ENCODE measurements around the gene GTF2F2. TPM values are rescaled to one million over a fixed set of nuclear protein-coding genes. Genes with fewer than 3 reads are reported as not detected.

The GTF2F2 gene
- total and polyA plus RNA-seq, 8 donors, result 8.7 to 30.7 (median 16.2) TPM

DNA sequence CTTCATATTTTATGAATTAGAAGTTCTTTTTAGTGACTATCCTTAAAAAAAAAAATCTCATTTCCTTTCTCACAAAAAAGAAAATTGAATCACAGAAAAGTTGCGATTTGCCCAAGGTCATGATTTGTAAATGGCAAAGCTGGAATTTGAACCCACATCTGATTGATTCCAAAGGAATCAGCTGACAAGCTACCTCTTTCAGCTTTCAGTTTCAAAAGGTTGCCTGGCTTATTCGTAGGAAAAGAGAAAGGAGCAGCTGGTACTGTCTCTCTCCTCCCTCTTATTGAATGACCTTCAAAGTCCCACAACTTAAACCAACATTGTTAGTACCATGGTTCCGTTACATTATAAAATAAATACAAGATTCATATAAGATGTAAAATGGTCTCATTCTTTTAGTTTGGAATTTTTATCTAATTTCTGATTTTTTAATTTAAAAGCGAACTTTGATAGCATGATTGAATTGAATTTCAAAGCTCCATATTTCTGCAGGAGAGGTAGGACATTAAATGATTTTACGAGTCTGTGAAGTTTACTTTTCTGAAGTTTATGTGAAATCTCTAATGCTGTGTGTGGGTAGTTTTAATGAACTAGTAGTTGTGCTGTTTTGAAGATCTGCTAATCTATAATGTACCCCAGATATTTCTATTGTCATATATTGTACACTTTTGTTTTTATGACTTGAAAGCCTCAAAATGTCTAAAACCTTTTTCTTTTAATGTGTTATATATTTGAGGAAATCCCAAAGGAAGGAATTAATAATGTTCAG is 99.0 kb downstream of the GTF2F2 start:
- peaks cover 0 to 7% (median 0%) of the 10 kb centered on the region in 4 donors for H3K4me1 ChIP-seq
- WGBS, 5 donors, result 69 to 80% (median 78%) methylated on average over 5 of the region's 5 CpGs
- H3K27me3 ChIP-seq, result no peaks in the 10 kb centered on the region
- no peaks in the 10 kb centered on the region for H3K9me3 ChIP-seq
- DNase-seq, result peak in 1 of 2 donors; percentile 34
- intact Hi-C loops (cut with DNase I; ENCODE audit: low total_unique reads), result no loop called here
- H3K36me3 ChIP-seq, result no peaks in the 10 kb centered on the region
- H3K27ac ChIP-seq, result peak overlapping the region in 1 of 5 donors; percentile 44
- no peak for TF ChIP-seq EP300 (IDR thresholded peaks at IDR 0.05)
- H3K4me3 ChIP-seq, result no peak overlapping the region

DNA sequence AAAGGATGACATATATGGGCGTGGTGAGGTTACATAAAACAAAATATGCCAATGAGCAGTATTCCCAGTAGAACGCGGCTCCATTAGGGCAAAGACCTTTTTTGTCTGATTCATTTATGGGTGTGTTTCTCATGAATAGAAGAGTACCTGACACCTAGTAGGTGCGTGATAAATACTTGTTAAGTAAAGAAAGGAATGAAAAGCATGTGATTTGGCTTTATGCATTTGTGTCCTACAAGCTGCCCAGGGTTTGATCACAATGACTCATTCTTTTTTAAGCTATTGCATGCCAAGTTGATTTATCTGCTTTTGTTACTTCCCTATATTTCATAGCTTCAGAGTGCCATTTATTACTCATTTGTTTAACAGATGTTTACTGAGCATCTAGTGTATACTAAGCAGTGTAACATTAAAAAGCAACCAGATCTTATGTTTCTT is 99.6 kb downstream of the GTF2F2 start:
- H3K27ac ChIP-seq, result no peak overlapping the region
- TF ChIP-seq POLR2AphosphoS5 (IDR thresholded peaks at IDR 0.05) (peak in 1 of 3 donors; percentile 39), EP300 (IDR thresholded peaks at IDR 0.05) (no peak)
- H3K9me3 ChIP-seq, result no peaks in the 10 kb centered on the region
- H3K4me1 ChIP-seq, result peaks cover 0 to 7% (median 0%) of the 10 kb centered on the region in 4 donors
- intact Hi-C loops (cut with DNase I; ENCODE audit: low total_unique reads), result no loop called here
- no peak overlapping the region for H3K4me3 ChIP-seq
- peak in 1 of 2 donors; percentile 24 for DNase-seq
- no peaks in the 10 kb centered on the region for H3K36me3 ChIP-seq
- no peaks in the 10 kb centered on the region for H3K27me3 ChIP-seq
- 55 to 71% (median 63%) methylated on average over 4 of the region's 4 CpGs for WGBS, 5 donors

DNA sequence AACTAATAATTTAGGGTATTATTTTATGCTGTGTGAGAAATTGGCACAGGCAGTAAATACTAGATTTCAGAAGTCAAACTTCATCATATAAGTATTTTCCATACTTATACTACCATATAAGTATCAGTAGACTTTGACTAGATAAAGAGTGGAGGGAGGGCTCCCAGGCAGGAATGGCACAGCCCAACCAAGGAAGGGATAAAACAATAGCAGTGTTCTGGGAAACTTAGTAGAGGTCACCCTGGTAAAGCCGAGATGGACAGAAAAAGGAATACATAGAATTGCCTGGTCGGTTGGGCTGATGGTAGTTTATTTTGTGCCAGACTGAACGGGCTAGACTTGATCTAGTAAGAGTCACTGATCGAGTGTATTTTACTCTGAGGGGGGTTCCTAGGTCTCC is 100.1 kb downstream of the GTF2F2 start:
- no peak for DNase-seq
- Histone ChIP-seq H3K27me3 (no peaks in the 10 kb centered on the region), H3K4me1 (peaks cover 0 to 7% (median 0%) of the 10 kb centered on the region in 4 donors), H3K4me3 (no peak overlapping the region), H3K9me3 (no peaks in the 10 kb centered on the region), H3K36me3 (no peaks in the 10 kb centered on the region), H3K27ac (no peak overlapping the region)
- 90 to 98% (median 97%) methylated on average over 4 of the region's 4 CpGs for WGBS, 5 donors
- TF ChIP-seq, protein P1, sequence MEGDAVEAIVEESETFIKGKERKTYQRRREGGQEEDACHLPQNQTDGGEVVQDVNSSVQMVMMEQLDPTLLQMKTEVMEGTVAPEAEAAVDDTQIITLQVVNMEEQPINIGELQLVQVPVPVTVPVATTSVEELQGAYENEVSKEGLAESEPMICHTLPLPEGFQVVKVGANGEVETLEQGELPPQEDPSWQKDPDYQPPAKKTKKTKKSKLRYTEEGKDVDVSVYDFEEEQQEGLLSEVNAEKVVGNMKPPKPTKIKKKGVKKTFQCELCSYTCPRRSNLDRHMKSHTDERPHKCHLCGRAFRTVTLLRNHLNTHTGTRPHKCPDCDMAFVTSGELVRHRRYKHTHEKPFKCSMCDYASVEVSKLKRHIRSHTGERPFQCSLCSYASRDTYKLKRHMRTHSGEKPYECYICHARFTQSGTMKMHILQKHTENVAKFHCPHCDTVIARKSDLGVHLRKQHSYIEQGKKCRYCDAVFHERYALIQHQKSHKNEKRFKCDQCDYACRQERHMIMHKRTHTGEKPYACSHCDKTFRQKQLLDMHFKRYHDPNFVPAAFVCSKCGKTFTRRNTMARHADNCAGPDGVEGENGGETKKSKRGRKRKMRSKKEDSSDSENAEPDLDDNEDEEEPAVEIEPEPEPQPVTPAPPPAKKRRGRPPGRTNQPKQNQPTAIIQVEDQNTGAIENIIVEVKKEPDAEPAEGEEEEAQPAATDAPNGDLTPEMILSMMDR (IDR thresholded peaks at IDR 0.05), result no peak
- TF ChIP-seq EP300 (IDR thresholded peaks at IDR 0.05), result no peak
- no peak for TF ChIP-seq POLR2AphosphoS5 (IDR thresholded peaks at IDR 0.05)
- no peak for TF ChIP-seq POLR2A (IDR thresholded peaks at IDR 0.05)
- intact Hi-C loops (cut with DNase I; ENCODE audit: low total_unique reads), result no loop called here

GRCh38 chr13:45222516-45222915 is 102.2 kb downstream of the GTF2F2 start:
- WGBS, 5 donors, result 87 to 96% (median 92%) methylated on average over 3 of the region's 3 CpGs
- no peaks in the 10 kb centered on the region for H3K9me3 ChIP-seq
- H3K4me3 ChIP-seq, result no peak overlapping the region
- no peaks in the 10 kb centered on the region for H3K27me3 ChIP-seq
- TF ChIP-seq POLR2AphosphoS5 (IDR thresholded peaks at IDR 0.05) (no peak), EP300 (IDR thresholded peaks at IDR 0.05) (no peak), POLR2A (IDR thresholded peaks at IDR 0.05) (no peak)
- TF ChIP-seq, protein P1 (IDR thresholded peaks at IDR 0.05), result no peak
- H3K27ac ChIP-seq, result no peak overlapping the region
- no peak for DNase-seq
- intact Hi-C loops (cut with DNase I; ENCODE audit: low total_unique reads), result no loop called here
- H3K36me3 ChIP-seq, result no peaks in the 10 kb centered on the region
- H3K4me1 ChIP-seq, result peaks cover 0 to 7% (median 0%) of the 10 kb centered on the region in 4 donors

DNA sequence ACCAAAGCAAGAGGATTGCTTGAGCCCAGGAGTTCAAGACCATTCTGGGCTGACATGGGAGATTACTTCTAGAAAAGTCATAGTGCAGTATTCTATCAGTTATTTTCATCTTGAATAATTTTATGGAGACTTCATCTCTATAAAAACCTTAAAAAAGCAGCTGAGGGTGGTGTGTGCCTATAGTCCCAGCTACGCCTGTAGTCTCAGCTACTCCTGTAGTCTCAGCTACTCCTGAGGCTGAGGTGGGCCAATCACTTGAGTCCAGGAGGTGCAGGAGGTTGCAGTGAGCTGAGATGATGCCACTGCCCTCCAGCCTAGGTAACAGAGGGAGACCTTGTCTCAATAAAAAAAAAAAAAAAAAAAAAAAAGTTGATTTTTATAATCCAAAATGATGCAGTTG is 102.6 kb downstream of the GTF2F2 start:
- Histone ChIP-seq H3K36me3 (no peaks in the 10 kb centered on the region), H3K27ac (no peak overlapping the region), H3K4me3 (no peak overlapping the region), H3K9me3 (no peaks in the 10 kb centered on the region), H3K27me3 (no peaks in the 10 kb centered on the region), H3K4me1 (peaks cover 0 to 5% (median 0%) of the 10 kb centered on the region in 4 donors)
- TF ChIP-seq EP300 (IDR thresholded peaks at IDR 0.05), result no peak
- no peak for TF ChIP-seq POLR2A (IDR thresholded peaks at IDR 0.05)
- TF ChIP-seq, protein P1 (IDR thresholded peaks at IDR 0.05), result no peak
- TF ChIP-seq POLR2AphosphoS5 (IDR thresholded peaks at IDR 0.05), result no peak
- 94 to 100% (median 100%) methylated on average over 1 of the region's 1 CpG for WGBS, 5 donors
- intact Hi-C loops (cut with DNase I; ENCODE audit: low total_unique reads), result no loop called here
- no peak for DNase-seq

All from stomach (tissue), 9 donors.